Measurements from ENCODE around the gene ADAMTS19. TPM values are rescaled to one million over a fixed set of nuclear protein-coding genes. Genes with fewer than 3 reads are reported as not detected.
A peak's percentile ranks its signal among the peaks of the same experiment; 100 is the strongest.
"Not testable (repeated sequence)": the region's sequence is repeated elsewhere in the genome, so short reads cannot be mapped to it uniquely, and the experiment has no call there.

The ADAMTS19 gene
- total RNA-seq, 1 donor from 2014 or later, result not detected

DNA sequence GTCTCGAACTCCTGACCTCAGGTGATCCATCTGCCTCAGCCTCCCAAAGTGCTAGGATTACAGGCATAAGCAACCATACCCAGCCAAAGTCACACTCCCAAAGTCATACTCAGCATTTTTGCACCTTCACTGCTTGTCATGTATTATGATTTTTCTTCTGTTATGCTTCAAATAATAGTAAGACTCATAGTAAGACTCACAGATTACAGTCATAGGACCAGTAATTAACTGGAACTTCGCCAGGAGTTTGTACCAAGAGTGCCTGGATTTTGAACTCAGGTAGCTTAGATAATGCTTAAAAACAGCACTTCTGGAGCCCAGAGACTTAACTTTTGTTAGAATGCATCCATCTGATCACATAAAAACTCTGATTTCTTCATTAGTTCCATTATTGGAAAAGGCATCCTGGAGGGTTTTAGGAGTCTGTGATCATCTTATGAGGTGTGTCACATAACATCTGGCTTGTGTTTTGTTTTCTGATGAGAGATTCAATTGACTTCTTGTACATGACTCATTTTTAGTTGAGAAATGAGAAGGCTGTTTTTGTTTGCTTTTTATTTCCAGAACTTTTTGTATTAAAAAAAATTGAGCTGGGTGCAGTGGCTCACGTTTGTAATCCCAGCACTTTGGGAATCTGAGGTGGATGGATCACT lies 131.5 kb downstream of the ADAMTS19 start:
- DNase-seq (ENCODE audit: low read depth in 2 of 2), result no peak

DNA sequence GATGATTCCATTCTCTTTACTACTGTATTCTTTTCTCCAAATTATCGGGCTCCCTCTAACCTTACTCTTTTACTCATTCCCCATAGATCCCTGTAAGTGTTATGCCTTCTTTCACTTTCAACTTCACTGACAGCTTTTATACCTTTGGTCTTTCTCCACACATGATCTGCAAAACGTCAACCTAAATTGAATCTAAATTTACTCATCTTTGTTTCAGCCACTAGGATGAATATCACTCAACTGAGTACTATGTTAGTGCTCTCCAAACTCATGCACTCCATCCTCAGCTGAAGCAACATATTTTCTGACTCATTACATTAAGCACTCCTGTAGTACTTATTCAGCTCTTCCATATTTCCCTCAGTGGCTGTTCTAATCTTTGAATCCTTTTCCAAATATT lies 133.4 kb downstream of the ADAMTS19 start:
- DNase-seq (ENCODE audit: low read depth in 2 of 2), result no peak

DNA sequence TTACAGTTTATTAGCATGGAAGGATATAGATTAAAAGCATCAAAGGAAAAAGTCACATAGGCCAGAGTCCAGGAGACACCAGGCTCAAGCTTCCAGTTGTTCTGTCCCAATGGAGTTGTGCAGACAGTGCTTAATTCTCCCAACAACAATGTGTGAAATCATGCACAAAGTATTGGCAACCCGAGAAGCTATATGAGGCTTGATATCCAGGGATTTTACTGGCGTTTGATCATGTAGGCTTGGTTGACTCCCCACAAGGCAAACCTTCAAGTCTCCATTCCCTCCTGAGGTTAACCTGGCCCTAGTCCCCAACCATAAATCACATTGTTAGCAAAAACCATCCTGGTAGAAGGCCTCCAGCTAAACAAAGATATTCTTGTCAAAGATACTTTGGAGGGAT lies 141.5 kb downstream of the ADAMTS19 start:
- DNase-seq (ENCODE audit: low read depth in 2 of 2), result no peak

DNA sequence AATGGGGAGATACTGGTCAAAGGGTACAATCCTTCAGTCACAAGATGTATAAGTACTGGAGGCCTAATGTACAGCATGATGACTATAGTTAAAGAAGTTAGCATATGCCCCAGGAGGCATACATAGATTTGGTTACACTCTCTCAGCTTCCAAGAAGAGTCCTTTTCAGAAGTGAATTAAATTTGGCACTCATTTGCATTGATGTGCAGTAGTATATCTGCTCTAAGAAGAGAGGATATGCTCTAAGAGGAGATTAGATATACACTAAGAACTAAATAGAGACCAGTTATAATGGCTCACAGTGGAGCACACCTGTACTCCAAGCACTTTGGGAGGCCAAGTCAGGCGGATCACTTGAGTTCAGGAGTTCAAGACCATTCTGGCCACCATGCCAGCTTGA lies 148.3 kb downstream of the ADAMTS19 start:
- no peak for DNase-seq (ENCODE audit: low read depth in 2 of 2)

DNA sequence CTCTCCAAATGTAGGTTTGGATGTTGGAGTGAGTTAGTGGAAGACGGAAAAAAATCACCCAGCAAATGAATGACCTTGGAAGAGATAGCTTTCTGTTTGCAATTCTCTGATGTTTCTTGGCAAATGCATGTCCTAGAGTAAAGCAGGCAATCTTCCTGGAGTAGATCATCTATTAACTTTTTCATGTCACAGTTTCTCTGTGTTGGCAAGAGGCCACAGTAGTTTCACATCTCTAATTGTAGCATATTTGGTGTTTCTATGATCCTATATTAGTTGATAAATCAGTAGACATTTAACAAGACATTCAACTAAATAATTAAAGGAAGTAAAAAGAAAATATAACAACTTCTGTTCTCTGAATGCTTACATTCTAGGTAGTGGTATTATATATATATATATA lies 149.6 kb downstream of the ADAMTS19 start:
- DNase-seq (ENCODE audit: low read depth in 2 of 2), result no peak

DNA sequence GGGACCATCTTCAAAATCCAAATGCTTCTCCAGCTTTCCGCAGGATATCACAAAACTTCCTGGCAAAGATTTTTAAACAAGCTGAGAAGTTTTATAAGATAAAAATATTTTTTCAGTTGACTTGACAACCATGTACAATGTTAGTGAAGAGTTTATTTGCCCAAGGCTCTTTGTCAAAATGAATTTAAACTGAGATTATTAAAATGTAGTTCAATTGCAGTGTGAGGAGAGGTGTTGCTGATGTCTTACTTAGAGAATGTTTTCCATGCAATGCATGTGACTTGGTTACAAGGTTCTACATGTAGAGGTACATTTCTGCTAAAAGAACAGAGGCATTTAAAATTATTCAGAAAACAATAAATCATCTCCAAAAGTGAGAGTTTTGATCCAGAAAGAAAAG lies 156.4 kb downstream of the ADAMTS19 start:
- DNase-seq (ENCODE audit: low read depth in 2 of 2), result no peak

DNA sequence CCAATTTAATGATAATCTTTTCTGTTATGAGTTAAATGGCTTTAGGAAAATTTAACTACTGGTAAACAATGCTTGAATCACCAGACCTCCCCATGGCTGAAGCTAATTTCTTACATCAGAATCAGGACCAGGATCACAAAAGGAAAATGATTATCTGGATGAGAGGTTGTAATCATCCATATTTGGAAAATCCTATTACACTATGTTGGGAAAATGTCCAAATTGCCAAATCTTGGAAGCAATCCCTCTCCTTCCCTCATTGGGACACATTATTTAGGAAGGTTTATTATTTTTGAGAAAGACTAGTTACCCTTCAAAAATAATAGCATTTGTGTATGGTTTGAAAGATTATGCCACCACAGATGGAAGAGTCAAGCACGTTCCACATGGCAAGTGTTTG lies 157.1 kb downstream of the ADAMTS19 start:
- DNase-seq (ENCODE audit: low read depth in 2 of 2), result no peak

DNA sequence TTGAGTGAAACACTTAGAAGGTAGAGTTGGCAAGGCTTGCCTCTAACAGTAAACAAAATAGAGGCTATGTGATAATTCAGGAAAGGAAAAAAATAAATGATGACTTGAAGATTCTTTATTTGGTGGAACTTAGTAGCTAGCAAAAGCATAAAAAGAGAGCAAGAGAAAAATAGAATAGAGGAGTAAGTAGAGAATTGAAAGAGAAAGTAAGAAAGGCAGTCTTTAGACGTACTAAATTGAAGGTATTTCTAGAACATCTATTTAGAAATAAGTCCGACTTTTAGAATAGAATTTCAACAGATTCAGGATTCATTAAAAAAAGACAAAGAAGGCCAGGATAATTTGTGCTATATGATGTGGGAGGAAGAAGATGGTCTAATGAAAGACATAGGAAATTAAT lies 159.7 kb downstream of the ADAMTS19 start:
- no peak for DNase-seq (ENCODE audit: low read depth in 2 of 2)

DNA sequence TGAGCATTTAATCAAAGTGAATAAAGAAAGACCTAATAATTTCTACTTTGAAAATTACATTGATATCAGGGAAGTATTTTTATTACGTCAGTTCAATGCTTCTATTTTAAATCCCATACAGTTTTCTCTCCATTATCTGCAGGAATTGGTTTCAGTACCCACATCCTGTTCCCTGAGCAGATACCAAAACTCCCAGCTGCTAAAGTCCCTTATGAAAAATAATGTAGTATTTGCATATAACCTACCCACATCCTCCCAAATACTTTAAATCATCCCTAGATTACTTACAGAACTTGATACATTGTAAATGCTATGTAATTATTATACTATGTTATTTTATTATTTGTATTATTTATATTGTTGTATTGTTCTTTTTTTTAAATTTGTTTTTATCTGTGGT lies 162.4 kb downstream of the ADAMTS19 start:
- DNase-seq (ENCODE audit: low read depth in 2 of 2), result no peak

DNA sequence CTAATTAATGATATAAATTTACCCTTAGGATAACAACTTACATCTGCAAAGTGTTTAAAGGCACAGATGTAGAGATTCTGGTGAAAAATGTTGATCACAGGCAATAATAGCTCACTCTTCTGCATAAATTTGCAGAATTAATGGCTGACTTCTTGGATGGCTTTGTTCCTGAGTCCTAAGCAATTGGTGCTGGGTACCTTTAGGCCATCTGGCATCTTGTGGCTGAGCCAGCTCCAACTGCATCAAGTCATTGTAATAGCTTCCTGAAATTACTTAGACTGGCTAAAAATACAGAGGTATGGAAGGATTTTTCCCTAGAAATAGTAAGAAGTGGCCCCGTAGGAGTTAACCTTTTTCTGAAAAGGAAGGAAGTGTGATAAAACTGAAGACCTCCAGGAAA lies 169.5 kb downstream of the ADAMTS19 start:
- no peak for DNase-seq (ENCODE audit: low read depth in 2 of 2)

DNA sequence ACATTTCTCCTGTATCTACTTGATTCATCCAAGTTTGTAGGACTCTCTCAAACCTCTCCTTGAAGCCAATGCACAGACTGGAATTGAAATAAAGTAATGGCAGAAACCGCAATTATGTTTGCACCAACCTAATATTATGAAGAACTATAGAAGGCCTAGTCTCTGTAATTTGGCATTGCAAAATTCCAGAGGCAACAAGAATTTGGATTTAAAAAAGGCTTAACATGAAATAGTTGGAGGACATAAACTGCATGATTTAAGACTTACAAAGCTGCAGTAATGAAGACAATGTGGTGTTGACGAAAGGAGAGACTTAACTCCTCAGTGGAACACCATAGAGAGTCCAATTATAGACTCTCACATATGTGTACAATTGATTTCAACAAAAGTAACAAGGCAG lies 170.0 kb downstream of the ADAMTS19 start:
- DNase-seq (ENCODE audit: low read depth in 2 of 2), result no peak

DNA sequence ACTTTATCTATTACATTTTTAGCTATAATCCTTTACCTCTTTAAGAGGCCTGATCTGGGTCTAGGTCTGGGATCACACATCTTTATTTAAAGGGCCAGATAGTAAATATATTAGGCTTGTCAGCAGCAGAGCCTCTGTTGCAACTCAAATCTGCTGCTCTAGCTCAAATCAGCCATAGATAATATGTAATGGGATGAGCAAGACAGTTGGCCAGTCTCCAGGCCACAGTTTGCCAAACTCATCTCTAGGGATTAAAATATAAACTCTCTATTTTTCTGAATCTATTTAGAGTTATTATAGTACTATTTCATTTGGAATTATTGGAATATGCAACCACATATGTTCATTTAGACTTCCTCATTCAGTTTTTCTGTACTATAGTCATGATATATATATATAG lies 171.9 kb downstream of the ADAMTS19 start:
- no peak for DNase-seq (ENCODE audit: low read depth in 2 of 2)

DNA sequence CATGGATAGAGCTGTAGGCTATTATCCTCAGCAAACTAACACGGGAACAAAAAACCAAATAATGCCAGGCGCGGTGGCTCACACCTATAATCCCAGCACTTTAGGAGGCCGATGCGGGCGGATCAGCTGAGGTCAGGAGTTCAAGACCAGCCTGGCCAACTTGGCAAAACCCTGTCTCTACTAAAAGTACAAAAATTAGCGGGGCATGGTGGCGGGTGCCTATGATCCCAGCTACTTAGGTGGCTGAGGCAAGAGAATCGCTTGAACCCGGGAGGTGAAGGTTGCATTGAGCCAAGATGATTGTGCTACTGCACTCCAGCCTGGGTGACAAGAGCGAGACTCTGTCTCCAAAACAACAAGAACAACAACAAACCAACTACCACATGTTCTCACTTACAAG lies 177.4 kb downstream of the ADAMTS19 start:
- DNase-seq (ENCODE audit: low read depth in 2 of 2), result not testable (repeated sequence)

DNA sequence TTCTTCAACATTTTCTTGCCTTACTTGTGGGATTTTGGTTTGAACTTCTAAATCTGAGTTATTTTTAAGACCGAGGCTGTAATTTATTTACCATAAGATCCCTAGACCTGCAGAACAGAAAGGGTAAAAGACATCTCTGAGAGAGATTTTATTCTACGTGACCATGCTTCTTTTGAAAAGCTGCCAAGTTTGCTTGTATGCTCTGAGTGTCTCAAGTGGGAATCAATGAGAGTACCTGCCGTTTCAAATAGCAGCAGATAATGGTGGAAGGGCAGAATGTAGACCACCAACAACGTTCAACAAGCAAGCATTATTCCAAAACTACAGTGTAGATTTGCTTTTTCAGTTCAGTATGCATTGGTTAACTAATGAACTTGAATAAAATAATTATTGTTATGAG lies 179.2 kb downstream of the ADAMTS19 start:
- no peak for DNase-seq (ENCODE audit: low read depth in 2 of 2)

DNA sequence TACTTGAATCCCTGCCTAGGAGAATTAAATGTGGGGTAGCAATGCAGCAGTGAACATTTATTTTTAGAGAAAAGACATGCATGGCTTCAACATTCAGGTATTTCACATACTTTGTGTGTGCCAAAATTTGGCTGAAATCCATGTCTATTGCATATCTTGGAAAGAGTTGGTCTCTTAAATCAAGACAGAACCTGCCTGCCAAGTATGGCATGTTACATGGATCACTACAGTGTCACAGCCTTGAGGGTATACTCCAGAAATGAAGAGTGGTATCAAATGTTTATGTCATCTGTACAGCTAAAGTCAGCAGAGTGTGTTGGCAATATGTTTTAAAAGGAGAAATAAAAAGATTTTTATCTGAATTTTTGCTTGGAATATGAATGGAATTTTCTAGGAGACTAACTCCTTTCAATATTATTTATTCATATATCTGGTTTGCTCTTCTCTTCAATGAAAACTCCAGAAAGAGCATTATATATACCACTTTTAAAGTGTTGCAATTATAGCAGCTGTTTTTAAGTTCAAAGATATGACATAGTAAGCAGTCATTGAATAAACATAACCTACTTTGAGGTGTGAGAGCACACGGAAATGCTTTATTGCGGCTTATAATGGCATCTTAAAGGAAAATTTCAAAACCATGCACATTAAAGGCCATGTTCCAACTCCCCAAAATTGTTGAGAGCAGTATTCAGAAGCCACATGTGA lies 192.4 kb downstream of the ADAMTS19 start:
- DNase-seq (ENCODE audit: low read depth in 2 of 2), result no peak

DNA sequence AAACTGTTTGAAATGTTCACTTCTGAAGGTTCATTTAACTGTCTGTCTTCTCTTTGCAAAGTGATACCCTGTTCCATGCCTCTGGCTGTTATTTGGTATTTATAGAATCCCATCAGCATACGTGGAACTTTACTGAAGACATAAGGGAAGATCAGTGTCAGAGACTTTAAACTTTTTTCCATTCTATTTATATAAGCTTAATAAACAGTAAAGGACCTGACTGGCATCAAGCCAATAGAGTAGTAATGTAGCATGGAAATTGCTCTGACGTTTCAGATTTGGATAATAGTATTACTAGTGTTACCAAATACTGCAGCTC lies 192.9 kb downstream of the ADAMTS19 start:
- no peak for DNase-seq (ENCODE audit: low read depth in 2 of 2)

DNA sequence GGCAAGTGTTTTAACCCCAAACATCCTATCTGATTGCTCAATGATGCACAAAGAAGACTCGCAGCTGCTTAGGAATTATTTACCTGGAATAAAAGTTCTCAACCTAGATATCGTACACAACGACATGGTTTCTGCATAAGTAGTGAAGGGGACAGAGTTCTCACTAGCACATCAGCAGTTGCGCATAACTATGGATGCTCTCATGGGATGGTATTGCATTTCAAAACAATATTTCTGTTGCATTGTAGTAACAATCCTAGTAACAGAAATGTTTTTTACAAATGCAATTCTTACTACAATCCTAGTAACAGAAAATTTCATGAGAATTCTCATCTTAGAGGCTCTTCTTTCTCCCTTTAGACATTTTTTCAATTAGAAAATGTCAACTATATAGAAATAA lies 193.3 kb downstream of the ADAMTS19 start:
- no peak for DNase-seq (ENCODE audit: low read depth in 2 of 2)

DNA sequence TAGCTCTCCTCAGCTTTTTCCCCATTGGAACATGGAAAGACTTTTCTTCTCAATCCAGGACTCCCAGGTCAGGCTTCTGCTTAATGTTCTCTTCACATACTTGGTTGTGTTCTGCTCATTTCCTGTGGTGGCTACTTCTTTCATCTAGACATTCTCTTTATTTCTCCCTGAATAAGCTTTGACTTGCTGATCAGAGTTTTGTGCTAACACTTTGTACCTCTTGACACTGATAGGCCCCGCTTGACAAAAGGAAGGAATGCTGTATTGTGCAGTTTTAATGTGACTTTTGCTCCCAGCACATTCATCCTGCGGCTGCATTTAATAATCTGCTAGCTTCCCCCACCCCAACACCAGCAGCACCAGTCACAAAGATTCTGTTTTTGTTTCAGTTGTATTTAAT lies 196.9 kb downstream of the ADAMTS19 start:
- no peak for DNase-seq (ENCODE audit: low read depth in 2 of 2)

DNA sequence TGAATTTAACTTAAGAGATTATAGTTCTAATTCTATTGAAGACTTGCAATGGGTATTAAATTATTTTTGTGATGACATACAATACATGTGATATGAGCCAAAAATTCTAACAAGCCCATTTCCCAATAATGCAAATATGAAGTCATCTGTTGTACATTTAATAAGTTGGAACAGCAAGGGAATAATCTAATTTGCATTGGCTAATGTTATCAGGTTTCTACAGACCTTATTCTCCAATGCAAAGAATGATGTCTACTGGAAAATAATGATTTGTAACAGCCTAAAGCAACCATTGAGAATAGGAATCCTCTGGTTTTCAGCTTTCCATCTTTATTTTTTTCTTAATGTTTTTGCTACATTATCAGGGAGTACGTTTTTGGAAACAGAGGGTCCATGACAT lies 198.7 kb downstream of the ADAMTS19 start:
- DNase-seq (ENCODE audit: low read depth in 2 of 2), result no peak

DNA sequence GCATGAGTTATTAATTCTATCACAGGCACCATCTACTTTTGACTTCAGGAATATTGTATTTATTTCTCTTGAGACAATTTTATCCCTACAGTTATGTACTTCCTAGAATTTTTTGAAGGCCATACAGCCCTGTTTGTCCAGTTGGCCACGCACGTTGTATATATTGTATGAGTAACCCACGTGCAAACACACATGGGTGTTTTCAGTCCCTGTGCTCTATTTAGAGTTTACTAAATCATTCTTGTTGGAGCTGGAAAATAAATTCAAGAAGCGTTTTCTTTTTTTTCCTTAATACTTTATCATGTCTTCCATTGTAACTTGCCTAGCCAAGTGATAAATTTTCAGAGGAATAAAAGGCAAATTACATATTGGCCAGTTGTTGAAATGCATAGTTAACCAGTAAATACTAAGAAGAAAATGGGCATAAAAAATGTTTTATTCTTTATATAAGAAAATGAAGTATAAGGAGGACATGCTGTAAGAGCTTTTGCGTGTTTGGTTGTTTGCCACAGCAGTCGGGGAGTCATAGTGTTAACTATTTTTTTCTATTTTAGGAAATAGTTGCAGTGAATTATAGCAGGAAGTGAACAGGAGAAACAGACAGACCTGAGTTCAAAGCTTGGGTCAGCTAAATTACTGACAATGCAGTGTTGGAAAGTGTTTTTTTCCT lies 201.4 kb downstream of the ADAMTS19 start:
- no peak for DNase-seq (ENCODE audit: low read depth in 2 of 2)

DNA sequence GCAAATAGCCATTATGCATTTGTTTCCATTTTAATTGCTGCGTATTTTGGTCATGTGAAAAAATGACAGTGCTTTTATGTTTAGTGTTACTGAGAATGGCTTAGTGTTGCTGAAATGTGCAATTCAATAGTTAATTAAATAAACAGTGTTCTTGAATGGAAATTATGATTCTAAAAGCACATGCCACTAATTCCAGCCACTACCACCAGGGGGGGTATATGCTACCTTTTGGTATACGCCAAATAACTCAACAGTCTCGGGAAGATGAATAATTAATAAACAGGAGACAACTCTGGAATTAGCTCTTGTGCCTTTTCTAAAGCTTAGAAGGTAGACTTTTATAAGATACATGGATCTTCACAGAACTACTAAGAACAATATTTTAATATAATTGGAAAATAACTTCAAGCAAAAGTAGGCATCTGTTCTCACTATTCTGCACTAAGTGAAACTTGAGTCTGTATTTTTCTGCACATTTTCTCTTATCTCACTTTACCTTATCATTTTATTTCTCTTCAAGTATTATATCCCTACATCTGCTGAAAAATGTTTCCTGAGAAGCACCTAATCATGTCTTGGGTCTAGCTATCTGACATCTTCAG lies 204.3 kb downstream of the ADAMTS19 start:
- DNase-seq (ENCODE audit: low read depth in 2 of 2), result peak; percentile 37 to 55

DNA sequence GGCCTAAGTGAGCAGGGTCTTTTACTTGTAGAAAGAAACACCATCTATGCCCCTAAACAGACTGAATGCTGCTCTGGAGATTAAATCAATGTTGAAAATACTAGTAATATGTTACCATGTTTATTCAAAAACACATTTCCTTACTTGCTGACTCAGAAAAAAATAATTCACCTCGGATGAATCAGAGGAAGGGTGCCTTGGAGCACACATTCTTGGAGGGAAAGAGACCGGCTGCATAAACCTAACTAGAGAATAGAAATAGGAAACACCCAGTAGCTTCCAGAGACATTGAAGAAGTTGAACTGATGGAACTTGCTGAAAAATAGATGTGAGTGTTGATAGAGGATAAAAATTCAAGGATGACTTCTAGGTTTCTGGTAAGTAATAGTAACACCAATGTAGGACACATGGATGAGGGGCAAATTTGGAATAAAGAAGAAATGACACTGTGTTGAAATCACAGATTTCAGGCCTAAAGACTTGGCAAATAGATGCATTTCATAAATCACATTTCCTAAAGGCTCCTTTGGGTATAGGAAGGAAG lies 210.9 kb downstream of the ADAMTS19 start:
- peak in 1 of 2 donors; percentile 58 for DNase-seq (ENCODE audit: low read depth in 2 of 2)
